NB4 (cell line): Measurements from ENCODE around the gene FLT1.

Experiments used
- DNase-seq: peaks from one replicate; pipeline ENCODE4 v3.0.0; 2010; ENCODE audit warnings: low read depth
- H3K4me3 ChIP-seq: one replicate; pipeline ENCODE4 v1.5.1; 2011; ENCODE audit warnings: mild to moderate bottlenecking, low read depth, low read length, moderate library complexity
- CTCF ChIP-seq: IDR thresholded peaks from one replicate; pipeline ENCODE4 v1.5.1; 2012; ENCODE audit warnings: low read depth, low read length
- MAX ChIP-seq: IDR thresholded peaks from 2 replicates; pipeline ENCODE4 v1.6.1; 2011; ENCODE audit warnings: low read depth, low read length
- MYC ChIP-seq: IDR thresholded peaks from 2 replicates; pipeline ENCODE4 v1.6.1; 2011; ENCODE audit warnings: low read depth, low read length
- POLR2A ChIP-seq: IDR thresholded peaks from 2 replicates; pipeline ENCODE4 v1.6.1; 2011; ENCODE audit warnings: mild to moderate bottlenecking; ENCODE audit not compliant: insufficient read length; ENCODE audit errors: extremely low read depth

The FLT1 gene

GRCh38 chr13:28479005-28479404 is 15.9 kb downstream of the FLT1 start:
- no peak overlapping the region for H3K4me3 ChIP-seq
- TF ChIP-seq MAX (no peak), MYC (no peak), CTCF (no peak), POLR2A (no peak)
- DNase-seq: no peak

- no peak for TF ChIP-seq POLR2A
- no peak for TF ChIP-seq MYC
- no peak for TF ChIP-seq MAX
- no peak for TF ChIP-seq CTCF
- DNase-seq: no peak
- H3K4me3 ChIP-seq: no peak overlapping the region
These were observed 16.8 kb downstream of the FLT1 start for GRCh38 chr13:28478127-28478526.

- no peak for DNase-seq
- TF ChIP-seq CTCF (no peak), MYC (no peak), MAX (no peak)
- H3K4me3 ChIP-seq: no peak overlapping the region
These were observed 17.3 kb downstream of the FLT1 start for GRCh38 chr13:28477709-28477973.

- no peak for TF ChIP-seq CTCF
- TF ChIP-seq MAX: no peak
- TF ChIP-seq POLR2A: no peak
- TF ChIP-seq MYC: no peak
- H3K4me3 ChIP-seq: no peak overlapping the region
- no peak for DNase-seq
These were observed 17.8 kb downstream of the FLT1 start for GRCh38 chr13:28476919-28477708.

GRCh38 chr13:28475916-28476725 is 18.8 kb downstream of the FLT1 start:
- no peak overlapping the region for H3K4me3 ChIP-seq
- TF ChIP-seq CTCF: no peak
- no peak for TF ChIP-seq MAX
- no peak for TF ChIP-seq MYC
- no peak for TF ChIP-seq POLR2A
- DNase-seq: peak; percentile 84
